Measurements from ENCODE around the gene ZNHIT1. TPM values are rescaled to one million over a fixed set of nuclear protein-coding genes. Genes with fewer than 3 reads are reported as not detected.

ZNHIT1 gene
- 84.0 and 106 TPM in 2 replicates for total RNA-seq (2014; rRNA removed; shearing (Covaris generic); ENCODE audit: low replicate concordance)

- peak; percentile 92 for DNase-seq (ENCODE audit: low read depth)
- in situ Hi-C loops (cut with HindIII; ENCODE audit: low pct_unique_long_range_greater_than_20kb, low sequenced_read_pairs) = no loop called here
Observed at GRCh38 chr7:101217388-101218235, at the start of gene ZNHIT1, which contains the start of gene PLOD3. Gene ZNHIT1, plus strand, starts transcription at chr7:101218165. Its CDS starts 31 bp downstream, at chr7:101218196. Gene PLOD3, minus strand, starts transcription at chr7:101217581. Its CDS starts 307 bp downstream, at chr7:101217274.

DNA sequence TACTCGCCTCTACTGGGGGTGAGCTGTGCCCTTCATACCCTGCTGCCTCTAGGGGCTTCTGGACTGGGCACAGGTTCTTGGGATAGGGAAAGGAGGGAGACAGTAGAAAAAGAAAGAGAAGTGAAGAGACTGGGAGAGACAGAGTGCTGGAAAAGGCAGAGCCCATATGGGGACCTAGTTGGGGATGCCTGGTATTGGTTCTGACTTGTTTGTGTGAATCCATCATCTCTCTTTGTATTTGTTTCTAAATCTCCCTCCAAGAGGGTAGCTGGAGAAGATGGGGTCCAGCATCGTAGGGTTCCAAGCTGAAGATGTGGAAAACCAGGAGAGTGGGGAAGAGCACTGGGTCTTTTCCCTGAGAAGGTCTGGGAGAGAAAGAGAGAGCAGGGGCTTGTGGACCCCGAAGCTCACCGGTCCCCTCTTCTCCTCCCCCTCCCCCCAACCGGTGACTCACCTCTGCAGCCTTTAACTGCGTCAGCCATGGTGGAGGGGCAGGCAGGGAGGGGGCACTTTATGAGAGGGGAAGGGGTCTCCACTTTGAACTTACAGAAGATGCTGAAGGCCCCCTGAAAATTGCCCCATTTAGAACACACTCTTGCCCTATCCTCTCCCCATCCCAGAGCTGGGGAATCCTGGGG, 49.4 kb upstream of the ZNHIT1 start:
- no peak for DNase-seq (ENCODE audit: low read depth)
- in situ Hi-C loops (cut with HindIII; ENCODE audit: low pct_unique_long_range_greater_than_20kb, low sequenced_read_pairs) = no loop called here

DNA sequence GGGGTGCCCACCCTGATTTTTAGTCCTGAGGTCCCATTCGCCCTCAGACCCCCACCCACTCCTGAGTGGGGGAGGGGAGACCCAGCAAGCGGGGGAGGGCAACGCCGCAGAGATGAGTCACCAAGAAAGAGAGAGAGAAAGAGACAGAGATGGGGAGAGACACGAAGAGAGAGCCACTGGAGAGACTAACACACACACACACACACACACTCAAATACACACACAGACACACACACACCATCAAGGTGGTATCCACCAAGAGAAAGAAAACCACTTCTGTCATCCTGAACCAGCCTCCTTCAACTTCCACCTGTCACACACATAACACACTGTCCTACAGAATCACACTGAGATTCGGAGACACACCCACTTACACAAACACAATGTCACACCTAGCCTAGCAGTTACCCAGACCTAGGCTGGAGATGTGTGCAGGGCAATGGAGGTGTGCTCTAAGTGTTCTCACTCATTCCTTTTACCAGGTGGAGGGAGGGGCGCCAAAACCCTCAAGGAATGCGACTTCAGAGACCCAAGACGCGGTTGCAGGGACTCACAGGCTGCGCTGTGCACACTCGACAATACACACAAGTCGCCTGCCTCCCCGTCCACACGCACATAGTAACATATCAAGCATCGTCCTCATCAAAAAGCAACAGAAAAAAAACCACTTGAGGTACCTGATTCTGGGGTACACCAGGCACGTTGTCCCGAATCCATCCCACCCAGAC, 48.7 kb upstream of the ZNHIT1 start:
- in situ Hi-C loops (cut with HindIII; ENCODE audit: low pct_unique_long_range_greater_than_20kb, low sequenced_read_pairs) = no loop called here
- no peak for DNase-seq (ENCODE audit: low read depth)

DNA sequence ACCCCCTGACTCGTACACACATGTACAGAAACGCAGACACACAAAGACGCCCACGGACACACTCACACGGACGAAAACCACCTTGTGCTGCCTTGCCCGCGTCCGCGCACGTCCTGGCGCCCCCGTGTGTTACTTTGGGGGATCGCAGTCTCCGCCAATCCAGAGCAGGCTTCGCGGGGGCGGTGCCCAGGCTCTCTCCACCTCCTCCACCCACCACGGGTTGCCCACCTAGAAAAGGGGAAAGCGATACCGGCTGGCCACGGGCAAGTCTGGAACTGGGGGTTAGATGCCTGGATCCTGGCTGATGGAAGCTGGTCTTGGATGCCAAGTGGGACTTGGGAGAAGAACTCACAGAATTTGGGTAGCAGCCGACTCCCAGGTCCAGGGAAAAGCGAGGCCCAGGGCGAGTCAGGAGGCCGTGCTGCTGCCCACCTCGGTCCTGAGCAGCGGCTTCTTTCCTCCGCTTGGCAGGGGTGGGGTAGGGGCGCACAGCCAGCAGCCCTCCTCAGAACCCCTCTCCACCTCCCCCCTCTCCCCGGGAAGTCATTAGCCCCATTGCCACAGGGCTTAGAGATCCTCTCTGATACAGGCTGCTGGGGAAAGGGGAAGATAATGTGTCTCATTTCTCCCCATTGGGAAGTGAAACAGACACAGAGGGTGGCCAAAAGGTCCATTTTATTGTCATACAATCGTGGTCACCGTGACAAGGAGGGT, 48.0 kb upstream of the ZNHIT1 start:
- peak; percentile 45 for DNase-seq (ENCODE audit: low read depth)
- in situ Hi-C loops (cut with HindIII; ENCODE audit: low pct_unique_long_range_greater_than_20kb, low sequenced_read_pairs) = no loop called here

GRCh38 chr7:101170617-101171441, 47.1 kb upstream of the ZNHIT1 start:
- DNase-seq (ENCODE audit: low read depth) = no peak
- in situ Hi-C loops (cut with HindIII; ENCODE audit: low pct_unique_long_range_greater_than_20kb, low sequenced_read_pairs) = no loop called here

- in situ Hi-C loops (cut with HindIII; ENCODE audit: low pct_unique_long_range_greater_than_20kb, low sequenced_read_pairs) = no loop called here
- DNase-seq (ENCODE audit: low read depth) = no peak
Observed at GRCh38 chr7:101171442-101171837, 46.5 kb upstream of the ZNHIT1 start.

DNA sequence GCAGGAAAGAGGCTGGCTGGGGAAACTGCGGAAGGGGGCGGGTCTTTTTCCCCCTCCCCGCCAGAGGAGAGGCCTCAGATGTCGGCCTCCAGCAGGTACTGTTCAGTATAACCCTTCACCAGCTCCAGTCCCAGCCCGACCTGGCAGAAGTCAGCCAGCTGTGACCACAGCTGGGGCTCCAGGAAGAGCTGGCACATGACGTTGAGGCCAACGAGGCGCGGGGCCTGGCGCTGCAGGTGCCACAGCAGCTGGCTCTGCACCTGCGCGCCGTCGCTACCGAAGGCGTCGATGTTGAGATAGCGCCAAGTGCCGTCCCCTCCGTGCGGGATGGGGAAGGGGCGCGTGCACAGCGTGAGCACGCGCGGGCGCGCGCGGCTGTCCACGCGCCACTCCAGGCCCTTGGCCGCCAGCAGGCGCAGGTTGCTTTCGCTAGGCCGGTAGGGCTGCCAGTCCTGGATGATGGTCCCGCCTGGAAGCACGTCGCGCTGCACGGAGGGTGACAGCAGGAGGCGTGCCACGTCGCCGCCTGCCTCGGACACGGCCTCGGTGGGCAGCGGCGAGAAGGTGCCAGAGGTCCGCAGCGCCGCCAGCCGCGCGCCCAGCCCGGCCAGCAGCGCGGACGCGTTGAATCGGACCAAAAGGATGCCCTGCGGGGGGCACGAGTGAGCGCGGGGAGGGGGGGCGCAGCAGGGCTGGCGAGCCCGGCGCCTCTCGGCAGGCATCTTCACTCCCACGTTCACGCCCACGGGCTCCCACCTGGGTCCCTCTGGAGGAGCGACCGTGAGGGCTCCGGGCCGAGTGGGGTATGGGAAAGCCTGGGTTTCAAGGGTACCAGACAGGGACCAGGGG, 45.7 kb upstream of the ZNHIT1 start:
- in situ Hi-C loops (cut with HindIII; ENCODE audit: low pct_unique_long_range_greater_than_20kb, low sequenced_read_pairs) = no loop called here
- no peak for DNase-seq (ENCODE audit: low read depth)

DNA sequence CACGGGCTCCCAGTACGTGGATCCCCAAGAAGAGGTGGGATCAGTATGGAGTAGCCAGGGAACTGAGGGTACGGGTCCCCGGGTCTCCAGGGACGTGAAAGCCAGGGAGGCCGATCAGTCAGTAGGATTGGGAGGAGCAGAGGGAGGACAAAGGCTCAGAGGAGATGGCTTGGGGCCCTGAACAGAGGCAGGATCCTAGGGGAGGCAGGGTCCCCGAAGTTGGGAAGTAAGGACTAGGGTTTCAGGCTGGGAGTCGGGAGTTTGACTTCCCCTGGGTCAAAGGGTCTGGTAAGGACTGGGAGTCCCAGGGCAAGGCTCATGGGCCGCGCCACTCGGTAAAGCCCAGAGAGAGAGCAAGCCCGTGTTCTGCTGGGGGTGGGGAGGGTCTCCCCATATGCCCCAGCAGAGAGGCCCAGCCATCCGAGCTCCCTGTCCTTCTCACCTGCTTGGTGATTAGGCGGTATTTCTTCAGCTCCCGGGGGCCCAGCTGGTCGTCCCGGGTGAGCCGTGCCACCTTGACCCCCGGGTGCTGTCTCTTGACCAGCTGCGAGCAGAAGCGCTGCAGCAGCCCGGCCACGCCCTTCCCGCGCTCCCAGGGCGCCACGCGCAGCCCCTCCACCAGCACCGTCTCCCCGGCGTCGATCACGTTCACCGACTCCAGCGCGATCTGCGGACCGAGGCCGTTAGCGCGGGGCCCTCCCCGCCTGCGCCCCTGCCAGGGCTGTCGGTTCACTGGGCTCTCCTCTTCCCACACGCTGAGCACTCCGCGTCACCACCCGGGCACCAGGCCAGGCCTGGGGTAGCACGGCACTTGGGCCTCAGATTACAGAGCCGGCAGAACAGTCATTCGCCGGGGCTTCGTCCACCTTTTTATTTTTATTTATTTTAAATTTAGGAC, 44.9 kb upstream of the ZNHIT1 start:
- peak; percentile 80 for DNase-seq (ENCODE audit: low read depth)
- in situ Hi-C loops (cut with HindIII; ENCODE audit: low pct_unique_long_range_greater_than_20kb, low sequenced_read_pairs) = no loop called here

DNA sequence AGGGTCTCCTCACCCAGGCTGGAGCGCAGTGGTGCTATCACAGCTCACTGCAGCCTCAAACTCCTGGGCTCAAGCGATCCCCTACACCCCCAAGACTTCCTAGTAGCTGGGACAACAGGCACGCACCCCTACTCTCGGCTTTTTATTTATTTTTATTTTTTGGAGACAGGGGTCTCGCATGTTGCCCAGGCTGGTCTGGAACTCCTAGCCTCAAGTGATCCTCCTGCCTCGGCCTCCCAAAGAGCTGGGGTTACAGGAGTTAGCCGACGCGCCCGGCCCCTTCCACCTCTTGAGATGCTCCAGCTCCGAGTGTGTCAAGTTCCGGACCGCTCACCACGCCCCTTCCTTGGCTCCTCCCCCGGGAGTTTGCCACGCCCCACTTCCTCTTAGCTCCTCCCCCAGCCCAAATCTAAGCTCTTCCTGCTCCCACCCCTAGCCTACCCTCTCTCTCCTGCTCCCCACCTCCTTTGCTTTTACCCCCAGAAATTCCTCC, 44.2 kb upstream of the ZNHIT1 start:
- peak; percentile 58 for DNase-seq (ENCODE audit: low read depth)
- in situ Hi-C loops (cut with HindIII; ENCODE audit: low pct_unique_long_range_greater_than_20kb, low sequenced_read_pairs) = no loop called here

DNA sequence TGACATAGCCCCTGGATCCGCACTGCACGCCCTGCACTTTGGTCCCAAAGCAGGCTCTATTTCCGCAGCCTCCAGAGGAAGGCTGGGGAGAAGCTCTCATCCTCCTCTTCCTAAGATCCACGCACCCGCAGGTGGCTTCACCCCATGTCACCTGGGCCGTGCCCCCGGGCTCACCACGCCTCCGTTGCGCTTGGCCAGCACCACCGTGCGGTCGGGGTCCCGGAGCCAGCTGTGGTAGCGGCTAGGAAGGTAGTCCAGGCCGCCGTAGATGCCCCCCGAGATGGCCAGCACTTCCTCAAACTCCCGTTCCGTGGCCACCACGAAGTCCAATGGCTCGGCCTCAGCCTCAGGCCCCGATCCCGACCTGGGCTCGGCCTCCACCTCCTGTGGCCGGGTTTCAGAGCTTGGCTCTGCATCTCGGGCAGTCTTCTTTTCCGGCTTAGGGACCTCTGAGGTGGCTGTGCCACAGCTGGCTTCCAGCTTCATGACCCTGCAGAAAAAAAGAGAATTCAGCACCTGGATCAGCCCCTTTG, 43.6 kb upstream of the ZNHIT1 start:
- in situ Hi-C loops (cut with HindIII; ENCODE audit: low pct_unique_long_range_greater_than_20kb, low sequenced_read_pairs) = no loop called here
- no peak for DNase-seq (ENCODE audit: low read depth)

DNA sequence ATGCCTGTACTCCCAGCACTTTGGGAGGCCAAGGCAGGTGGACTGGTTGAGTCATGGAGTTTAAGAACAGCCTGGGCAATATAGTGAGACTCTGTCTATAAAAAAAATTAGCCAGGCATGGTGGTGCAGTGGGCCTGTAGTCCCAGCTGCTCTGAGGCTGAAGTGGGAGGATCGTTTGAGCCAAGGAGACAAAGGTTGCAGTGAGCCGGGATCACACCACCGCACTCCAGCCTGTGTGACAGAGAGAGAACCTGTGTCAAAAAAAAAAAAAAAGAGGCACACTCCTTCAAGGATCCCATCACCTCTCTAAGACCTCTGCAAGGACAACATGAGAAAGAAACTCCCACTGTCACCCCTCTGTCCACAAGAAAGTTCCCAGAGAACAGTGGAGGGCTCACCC, 42.3 kb upstream of the ZNHIT1 start:
- DNase-seq (ENCODE audit: low read depth) = no peak
- in situ Hi-C loops (cut with HindIII; ENCODE audit: low pct_unique_long_range_greater_than_20kb, low sequenced_read_pairs) = no loop called here

- in situ Hi-C loops (cut with HindIII; ENCODE audit: low pct_unique_long_range_greater_than_20kb, low sequenced_read_pairs) = no loop called here
- DNase-seq (ENCODE audit: low read depth) = no peak
Observed at GRCh38 chr7:101177644-101178043, 40.3 kb upstream of the ZNHIT1 start.

DNA sequence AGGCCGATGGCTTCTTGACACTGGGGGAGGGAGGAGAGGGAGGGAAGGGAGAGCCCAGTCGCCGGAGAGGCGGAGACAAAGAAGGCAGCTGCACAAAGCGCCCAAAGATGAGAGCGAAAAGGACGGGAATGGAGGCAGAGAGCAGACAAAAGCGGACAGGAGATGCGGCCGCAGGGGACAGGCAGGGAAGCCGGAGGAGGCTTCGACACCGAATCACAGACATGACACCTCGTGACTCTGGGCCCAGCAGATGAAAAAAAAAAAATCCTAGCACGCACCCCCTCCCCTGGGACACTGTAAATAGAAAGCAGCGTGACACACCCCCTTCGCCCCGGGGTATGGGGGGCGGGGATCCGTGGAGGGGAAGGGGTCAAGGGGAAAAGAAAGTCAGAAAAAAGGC, 38.8 kb upstream of the ZNHIT1 start:
- in situ Hi-C loops (cut with HindIII; ENCODE audit: low pct_unique_long_range_greater_than_20kb, low sequenced_read_pairs) = no loop called here
- no peak for DNase-seq (ENCODE audit: low read depth)

DNA sequence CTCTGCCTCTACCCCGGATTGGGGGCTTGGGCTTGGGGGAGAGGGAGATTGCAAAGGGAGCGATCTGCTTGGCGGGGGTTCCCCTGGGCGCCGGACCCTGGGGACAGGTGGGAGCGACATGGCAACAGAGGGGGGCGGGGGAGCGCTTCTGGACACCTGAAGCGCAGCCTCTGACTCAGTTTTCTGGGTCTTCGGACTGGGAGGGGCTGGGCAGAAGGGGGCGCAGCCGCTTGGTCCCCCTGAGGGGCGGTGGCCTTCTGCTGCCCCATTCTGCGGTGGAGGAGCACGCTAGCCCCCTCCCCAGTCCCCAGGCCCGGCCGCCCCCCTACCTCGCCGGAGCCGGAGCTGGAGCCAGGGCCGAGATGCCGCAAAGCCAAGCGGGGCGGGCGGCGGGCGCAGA, 38.3 kb upstream of the ZNHIT1 start:
- DNase-seq (ENCODE audit: low read depth) = no peak
- in situ Hi-C loops (cut with HindIII; ENCODE audit: low pct_unique_long_range_greater_than_20kb, low sequenced_read_pairs) = no loop called here

- DNase-seq (ENCODE audit: low read depth) = no peak
- in situ Hi-C loops (cut with HindIII; ENCODE audit: low pct_unique_long_range_greater_than_20kb, low sequenced_read_pairs) = no loop called here
Observed at GRCh38 chr7:101180130-101180755, 37.7 kb upstream of the ZNHIT1 start, which contains the start of gene NAT16. Gene NAT16, minus strand, starts transcription at chr7:101180293. Its CDS starts 5,486 bp downstream, at chr7:101174807.

All from Caki2 (cell line).